ENCODE measurements around the gene CCT8.
"Not testable (repeated sequence)": the region's sequence is repeated elsewhere in the genome, so short reads cannot be mapped to it uniquely, and the experiment has no call there.

CCT8 gene

DNA sequence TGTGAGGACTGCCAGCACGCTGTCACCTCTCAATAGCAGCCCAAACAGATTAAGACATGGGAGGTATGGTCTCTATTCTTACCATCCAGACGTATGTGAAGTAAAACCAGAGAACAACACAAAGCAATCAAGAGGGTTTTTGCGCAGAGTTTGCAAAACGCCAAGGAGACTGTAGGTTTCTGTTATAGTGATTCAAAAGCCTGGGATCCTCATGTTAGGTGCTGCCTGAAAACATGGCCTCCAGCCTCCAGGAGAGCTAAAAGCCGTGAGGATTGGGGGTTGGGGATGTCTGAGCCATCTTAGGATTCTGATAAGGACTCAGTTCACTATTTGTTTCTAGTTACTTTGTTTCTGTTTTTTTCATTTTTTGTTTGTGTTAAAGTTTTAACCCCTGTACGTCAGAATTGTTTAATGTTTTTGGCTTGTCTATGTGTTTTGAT, 4.2 kb upstream of the CCT8 start:
- no peak for FAIRE-seq

DNA sequence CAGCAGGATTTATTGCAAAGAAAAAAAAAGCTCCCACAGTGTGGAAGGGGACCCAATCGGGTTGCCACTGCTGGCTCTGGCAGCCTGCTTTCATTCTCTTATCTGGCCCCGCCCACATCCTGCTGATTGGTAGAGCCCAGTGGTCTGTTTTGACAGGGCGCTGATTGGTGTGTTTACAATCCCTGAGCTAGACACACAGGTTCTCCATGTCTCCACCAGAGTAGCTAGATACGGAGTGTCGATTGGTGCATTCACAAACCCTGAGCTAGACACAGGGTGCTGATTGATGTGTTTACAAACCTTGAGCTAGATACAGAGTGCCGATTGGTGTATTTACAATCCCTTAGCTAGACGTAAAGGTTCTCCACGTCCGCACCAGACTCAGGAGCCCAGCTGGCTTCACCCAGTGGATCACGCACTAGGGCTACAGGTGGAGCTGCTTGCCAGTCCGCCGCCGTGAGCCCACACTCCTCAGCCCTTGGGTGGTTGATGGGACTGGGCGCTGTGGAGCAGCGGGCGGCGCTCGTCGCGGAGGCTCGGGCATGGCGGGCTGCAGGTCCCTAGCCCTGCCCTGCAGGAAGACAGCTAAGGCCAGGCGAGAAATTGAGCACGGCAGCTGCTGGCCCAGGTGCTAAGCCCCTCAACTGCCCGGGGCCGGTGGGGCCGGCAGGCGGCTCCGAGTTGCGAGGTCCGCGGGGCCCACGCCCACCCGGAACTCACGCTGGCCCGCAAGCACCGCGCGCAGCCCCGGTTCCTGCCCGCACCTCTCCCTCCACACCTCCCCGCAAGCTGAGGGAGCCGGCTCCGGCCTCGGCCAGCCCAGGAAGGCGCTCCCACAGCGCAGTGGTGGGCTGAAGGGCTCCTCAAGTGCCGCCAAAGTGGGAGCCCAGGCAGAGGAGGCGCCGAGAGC, 3.5 kb upstream of the CCT8 start:
- not testable (repeated sequence) for DNase-seq (ENCODE audit: insufficient read length, low spot score); FAIRE-seq

More for the DNA sequence above, 4.2 kb upstream of the CCT8 start:
- TF ChIP-seq, protein P1, sequence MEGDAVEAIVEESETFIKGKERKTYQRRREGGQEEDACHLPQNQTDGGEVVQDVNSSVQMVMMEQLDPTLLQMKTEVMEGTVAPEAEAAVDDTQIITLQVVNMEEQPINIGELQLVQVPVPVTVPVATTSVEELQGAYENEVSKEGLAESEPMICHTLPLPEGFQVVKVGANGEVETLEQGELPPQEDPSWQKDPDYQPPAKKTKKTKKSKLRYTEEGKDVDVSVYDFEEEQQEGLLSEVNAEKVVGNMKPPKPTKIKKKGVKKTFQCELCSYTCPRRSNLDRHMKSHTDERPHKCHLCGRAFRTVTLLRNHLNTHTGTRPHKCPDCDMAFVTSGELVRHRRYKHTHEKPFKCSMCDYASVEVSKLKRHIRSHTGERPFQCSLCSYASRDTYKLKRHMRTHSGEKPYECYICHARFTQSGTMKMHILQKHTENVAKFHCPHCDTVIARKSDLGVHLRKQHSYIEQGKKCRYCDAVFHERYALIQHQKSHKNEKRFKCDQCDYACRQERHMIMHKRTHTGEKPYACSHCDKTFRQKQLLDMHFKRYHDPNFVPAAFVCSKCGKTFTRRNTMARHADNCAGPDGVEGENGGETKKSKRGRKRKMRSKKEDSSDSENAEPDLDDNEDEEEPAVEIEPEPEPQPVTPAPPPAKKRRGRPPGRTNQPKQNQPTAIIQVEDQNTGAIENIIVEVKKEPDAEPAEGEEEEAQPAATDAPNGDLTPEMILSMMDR (IDR thresholded peaks at IDR 0.05; ENCODE audit: insufficient read depth, missing control alignments), result no peak
- no peak for DNase-seq (ENCODE audit: insufficient read length, low spot score)

DNA sequence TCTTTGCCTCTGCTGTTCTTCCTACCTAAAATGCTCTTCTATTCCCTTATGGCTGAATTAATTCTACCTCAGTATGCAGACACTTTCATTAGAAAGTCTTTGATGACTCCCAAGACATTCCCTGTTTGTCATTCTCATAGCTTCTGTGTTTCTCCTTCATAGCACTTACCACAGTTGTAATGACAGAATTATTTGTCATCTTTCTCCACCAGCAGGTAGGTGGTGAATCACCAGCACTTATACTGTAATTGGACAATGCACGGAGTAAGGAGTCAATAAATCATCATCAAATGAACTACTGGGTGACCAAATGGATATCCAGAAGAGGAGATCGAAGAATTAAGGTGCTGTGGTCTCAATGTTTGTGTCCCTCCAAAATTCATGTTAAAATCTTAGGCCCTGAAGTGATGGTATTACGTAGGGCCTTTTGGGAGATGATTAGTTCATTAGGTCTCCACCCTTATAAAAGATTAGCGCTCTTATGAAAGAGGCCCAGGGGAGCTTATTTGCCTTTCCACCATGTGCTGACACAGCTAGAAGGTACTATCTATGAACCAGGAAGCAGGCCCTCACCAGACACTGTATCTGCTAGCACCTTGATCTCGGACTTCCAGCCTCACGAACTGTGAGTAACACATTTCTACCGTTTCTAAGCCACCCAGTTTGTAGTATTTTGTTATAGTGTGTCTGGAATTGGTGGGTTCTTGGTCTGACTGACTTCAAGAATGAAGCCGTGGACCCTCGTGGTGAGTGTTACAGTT, 2.4 kb upstream of the CCT8 start:
- TF ChIP-seq, protein P1 (IDR thresholded peaks at IDR 0.05; ENCODE audit: insufficient read depth, missing control alignments), result no peak
- FAIRE-seq, result no peak
- no peak for DNase-seq (ENCODE audit: insufficient read length, low spot score)

DNA sequence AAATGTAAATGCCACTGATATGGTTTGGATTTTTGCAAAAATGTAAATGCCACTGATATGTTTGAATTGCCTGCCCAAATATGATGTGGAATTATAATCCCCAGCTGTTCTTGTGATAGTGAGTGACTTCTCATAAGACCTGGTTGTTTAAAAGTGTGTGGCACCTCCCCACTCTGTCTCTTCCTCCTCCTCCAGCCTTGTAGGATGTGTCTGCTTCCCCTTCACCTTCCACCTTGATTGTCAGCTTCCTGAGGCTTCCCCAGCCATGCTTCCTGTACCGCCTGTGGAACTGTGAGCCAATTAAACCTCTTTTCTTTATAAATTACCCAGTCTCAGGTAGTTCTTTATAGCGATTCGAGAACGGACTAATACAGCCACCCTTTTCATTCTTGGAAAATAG, 1.3 kb upstream of the CCT8 start:
- no peak for DNase-seq (ENCODE audit: insufficient read length, low spot score)
- TF ChIP-seq, protein P1 (IDR thresholded peaks at IDR 0.05; ENCODE audit: insufficient read depth, missing control alignments), result no peak
- FAIRE-seq, result no peak

DNA sequence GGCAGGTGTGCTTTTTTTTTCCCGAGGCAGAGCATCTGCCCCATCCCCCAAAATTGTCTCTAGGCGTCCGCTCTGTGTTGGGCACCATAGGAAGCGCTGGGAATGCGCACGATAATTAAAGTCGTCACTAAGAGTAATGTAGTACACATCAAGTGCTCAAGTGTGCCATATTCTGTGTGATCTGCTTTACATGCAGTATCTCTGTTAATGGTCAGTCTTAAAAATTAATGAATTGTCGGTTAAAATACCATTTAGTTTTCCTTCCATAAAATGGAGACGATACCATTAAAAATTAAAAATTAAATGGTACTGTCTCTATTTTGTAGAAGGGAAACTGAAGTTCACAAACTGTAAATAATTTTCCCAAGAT, 544 bp upstream of the CCT8 start:
- FAIRE-seq, result no peak
- TF ChIP-seq, protein P1 (IDR thresholded peaks at IDR 0.05; ENCODE audit: insufficient read depth, missing control alignments), result no peak
- DNase-seq (ENCODE audit: insufficient read length, low spot score), result no peak

- DNase-seq (ENCODE audit: insufficient read length, low spot score) (no peak), FAIRE-seq (no peak)
- TF ChIP-seq, protein P1 (IDR thresholded peaks at IDR 0.05; ENCODE audit: insufficient read depth, missing control alignments), result no peak
Observed at GRCh38 chr21:29072873-29073221, 601 bp downstream of the CCT8 start.

- DNase-seq (ENCODE audit: insufficient read length, low spot score), result no peak
- no peak for FAIRE-seq
- TF ChIP-seq, protein P1 (IDR thresholded peaks at IDR 0.05; ENCODE audit: insufficient read depth, missing control alignments), result no peak
Observed at GRCh38 chr21:29064850-29065481, 8.5 kb downstream of the CCT8 start.
